Bronchial epithelial cell (primary cell): ENCODE data around the gene TFEB. TPM values are rescaled to one million over a fixed set of nuclear protein-coding genes. Genes with fewer than 3 reads are reported as not detected.

Experiments used
- DNase-seq: peaks from one replicate; pipeline ENCODE4 v3.0.0-alpha.2; 2010; ENCODE audit warnings: low read depth
- FAIRE-seq: peaks from 2 replicates; lab custom pipeline; 2011; peaks lifted over from hg19 to GRCh38; lab: Jason Lieb, UNC
- H3K27me3 ChIP-seq: 2 replicates; pipeline ENCODE4 v1.5.1; 2011; ENCODE audit warnings: low read length; ENCODE audit not compliant: control insufficient read depth, insufficient read depth
- H3K36me3 ChIP-seq: 2 replicates; pipeline ENCODE4 v1.5.1; 2011; ENCODE audit warnings: low read length; ENCODE audit not compliant: control insufficient read depth, insufficient read depth
- H3K4me3 ChIP-seq: 2 replicates; pipeline ENCODE4 v1.5.1; 2011; ENCODE audit warnings: mild to moderate bottlenecking, low read depth, low read length, control low read depth
- total RNA-seq: library from RNA; depleted of rRNA; stranded (reverse); fragments of >200 nt; gene quantifications from 2 replicates; pipeline ENCODE4 v1.2.1, GENCODE V29; 2014
- TF ChIP-seq, protein P1 (sequence below): IDR thresholded peaks from 2 replicates; pipeline ENCODE4 v1.5.1; 2011; ENCODE audit warnings: mild to moderate bottlenecking, moderate library complexity, low read length, control low read depth, inconsistent platforms; ENCODE audit not compliant: insufficient read depth, severe bottlenecking

The TFEB gene
- total RNA-seq, 1 donor from 2014 or later = 6.8 TPM

GRCh38 chr6:41676431-41676830, 59.0 kb downstream of the TFEB start:
- FAIRE-seq (peak; percentile 88), DNase-seq (no peak)
- peaks cover 2% of the 10 kb centered on the region for H3K27me3 ChIP-seq
- TF ChIP-seq, protein P1, sequence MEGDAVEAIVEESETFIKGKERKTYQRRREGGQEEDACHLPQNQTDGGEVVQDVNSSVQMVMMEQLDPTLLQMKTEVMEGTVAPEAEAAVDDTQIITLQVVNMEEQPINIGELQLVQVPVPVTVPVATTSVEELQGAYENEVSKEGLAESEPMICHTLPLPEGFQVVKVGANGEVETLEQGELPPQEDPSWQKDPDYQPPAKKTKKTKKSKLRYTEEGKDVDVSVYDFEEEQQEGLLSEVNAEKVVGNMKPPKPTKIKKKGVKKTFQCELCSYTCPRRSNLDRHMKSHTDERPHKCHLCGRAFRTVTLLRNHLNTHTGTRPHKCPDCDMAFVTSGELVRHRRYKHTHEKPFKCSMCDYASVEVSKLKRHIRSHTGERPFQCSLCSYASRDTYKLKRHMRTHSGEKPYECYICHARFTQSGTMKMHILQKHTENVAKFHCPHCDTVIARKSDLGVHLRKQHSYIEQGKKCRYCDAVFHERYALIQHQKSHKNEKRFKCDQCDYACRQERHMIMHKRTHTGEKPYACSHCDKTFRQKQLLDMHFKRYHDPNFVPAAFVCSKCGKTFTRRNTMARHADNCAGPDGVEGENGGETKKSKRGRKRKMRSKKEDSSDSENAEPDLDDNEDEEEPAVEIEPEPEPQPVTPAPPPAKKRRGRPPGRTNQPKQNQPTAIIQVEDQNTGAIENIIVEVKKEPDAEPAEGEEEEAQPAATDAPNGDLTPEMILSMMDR = no peak
- no peak overlapping the region for H3K4me3 ChIP-seq
- no peaks in the 10 kb centered on the region for H3K36me3 ChIP-seq

DNA sequence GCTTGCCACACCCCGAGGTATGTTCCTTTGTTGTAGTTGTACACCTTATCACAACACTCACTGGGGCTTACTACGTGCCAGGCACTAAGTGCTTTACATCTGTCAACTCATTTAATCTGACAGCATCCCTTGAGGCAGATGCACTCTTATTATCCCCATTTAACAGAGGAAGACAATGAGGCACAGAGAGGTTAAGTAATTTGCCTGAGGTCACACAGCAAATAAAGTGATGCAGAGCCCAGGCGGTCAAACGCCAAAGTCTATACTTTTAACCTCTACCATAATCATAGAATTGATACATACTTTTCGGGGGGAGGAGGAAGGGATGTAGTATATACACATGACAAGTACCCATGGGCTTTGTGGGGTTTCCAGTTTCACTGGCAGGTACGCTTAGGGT, 59.4 kb downstream of the TFEB start:
- Histone ChIP-seq H3K27me3 (peaks cover 2% of the 10 kb centered on the region), H3K4me3 (no peak overlapping the region), H3K36me3 (no peaks in the 10 kb centered on the region)
- DNase-seq (no peak), FAIRE-seq (no peak)
- TF ChIP-seq, protein P1 = no peak

- DNase-seq (no peak), FAIRE-seq (no peak)
These were observed 60.1 kb downstream of the TFEB start for GRCh38 chr6:41675176-41675775.

GRCh38 chr6:41674231-41675000, 61.0 kb downstream of the TFEB start:
- no peak for FAIRE-seq

More at GRCh38 chr6:41675176-41675775, 60.1 kb downstream of the TFEB start:
- Histone ChIP-seq H3K27me3 (peaks cover 2% of the 10 kb centered on the region), H3K4me3 (no peak overlapping the region), H3K36me3 (no peaks in the 10 kb centered on the region)
- TF ChIP-seq, protein P1 = no peak

GRCh38 chr6:41673704-41674000, 61.8 kb downstream of the TFEB start:
- no peaks in the 10 kb centered on the region for H3K36me3 ChIP-seq
- TF ChIP-seq, protein P1 = no peak
- FAIRE-seq (no peak), DNase-seq (no peak)
- H3K27me3 ChIP-seq = peaks cover 2% of the 10 kb centered on the region
- no peak overlapping the region for H3K4me3 ChIP-seq

More at GRCh38 chr6:41674231-41675000, 61.0 kb downstream of the TFEB start:
- H3K4me3 ChIP-seq = no peak overlapping the region
- DNase-seq = no peak
- peaks cover 2% of the 10 kb centered on the region for H3K27me3 ChIP-seq
- TF ChIP-seq, protein P1 = no peak
- H3K36me3 ChIP-seq = no peaks in the 10 kb centered on the region
